HG03469 (cell line): ENCODE data around the gene GNG10.
"Not testable (repeated sequence)": the region's sequence is repeated elsewhere in the genome, so short reads cannot be mapped to it uniquely, and the experiment has no call there.

Experiments
- ATAC-seq: cut with Tn5 transposase; IDR thresholded peaks from one replicate; pipeline ENCODE4 v1.9.1; 2021; ENCODE audit warnings: mild to moderate bottlenecking, moderate library complexity, moderate number of reproducible peaks; ENCODE audit not compliant: unreplicated experiment

Gene GNG10

GRCh38 chr9:111649016-111649415 lies 12.4 kb upstream of the GNG10 start:
- no peak for ATAC-seq

- ATAC-seq, result no peak
These were observed 4.4 kb upstream of the GNG10 start for GRCh38 chr9:111657051-111657450.

DNA sequence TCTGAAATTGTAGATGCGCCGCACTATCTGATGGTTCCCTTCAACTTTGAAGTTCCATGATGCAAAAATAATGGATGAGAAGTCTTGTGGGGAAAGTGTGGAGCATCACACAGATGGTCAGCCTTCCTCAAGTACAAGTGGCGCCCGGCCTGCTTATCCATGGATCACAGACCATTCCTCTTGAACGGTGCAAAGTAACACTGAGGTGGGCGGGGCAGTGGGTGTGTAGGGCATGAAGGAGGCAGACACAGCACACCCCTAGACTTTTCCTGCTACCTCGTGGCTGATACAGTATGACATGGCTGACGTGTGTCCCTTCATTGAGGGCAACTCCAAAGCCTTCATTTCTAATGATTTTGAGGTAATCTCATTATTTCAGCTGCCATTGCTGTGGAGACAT lies 2.5 kb upstream of the GNG10 start:
- no peak for ATAC-seq

GRCh38 chr9:111659691-111660090 lies 1.7 kb upstream of the GNG10 start:
- no peak for ATAC-seq

DNA sequence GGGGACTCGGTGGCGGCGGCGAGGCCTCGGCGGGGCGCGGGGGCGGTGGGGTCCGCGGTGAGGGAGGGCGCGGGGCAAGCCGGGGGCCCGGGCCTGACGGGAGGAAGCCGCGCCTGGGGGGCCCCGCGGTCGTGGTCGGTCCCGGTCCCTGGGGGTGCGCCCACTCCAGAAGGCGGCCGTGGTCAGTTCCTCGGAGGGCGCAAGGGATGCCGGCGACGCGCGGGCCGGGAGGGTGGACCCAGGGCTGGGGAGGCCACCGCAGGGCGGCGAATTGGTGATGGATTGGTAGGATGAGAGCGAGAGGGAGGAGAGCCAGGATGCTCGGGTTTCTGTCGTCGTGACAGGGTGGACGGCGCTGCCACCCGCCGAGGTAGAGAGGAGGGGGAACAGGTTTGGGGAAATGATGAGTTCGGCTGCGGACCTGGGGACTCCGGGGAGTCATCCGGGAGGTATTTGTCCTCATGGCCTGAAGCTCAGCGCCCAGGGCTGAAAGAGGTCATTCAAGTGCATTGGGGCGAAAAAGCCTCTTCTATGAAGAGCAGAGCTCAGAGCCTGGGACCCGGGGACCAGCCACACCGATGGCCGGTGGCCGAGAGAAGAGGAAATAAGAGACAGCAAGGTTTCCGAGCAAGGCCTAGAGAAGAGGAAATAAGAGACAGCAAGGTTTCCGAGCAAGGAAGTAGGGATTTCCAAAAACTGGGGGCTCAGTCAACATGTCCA lies 557 bp downstream of the GNG10 start:
- peak; percentile 10 for ATAC-seq

DNA sequence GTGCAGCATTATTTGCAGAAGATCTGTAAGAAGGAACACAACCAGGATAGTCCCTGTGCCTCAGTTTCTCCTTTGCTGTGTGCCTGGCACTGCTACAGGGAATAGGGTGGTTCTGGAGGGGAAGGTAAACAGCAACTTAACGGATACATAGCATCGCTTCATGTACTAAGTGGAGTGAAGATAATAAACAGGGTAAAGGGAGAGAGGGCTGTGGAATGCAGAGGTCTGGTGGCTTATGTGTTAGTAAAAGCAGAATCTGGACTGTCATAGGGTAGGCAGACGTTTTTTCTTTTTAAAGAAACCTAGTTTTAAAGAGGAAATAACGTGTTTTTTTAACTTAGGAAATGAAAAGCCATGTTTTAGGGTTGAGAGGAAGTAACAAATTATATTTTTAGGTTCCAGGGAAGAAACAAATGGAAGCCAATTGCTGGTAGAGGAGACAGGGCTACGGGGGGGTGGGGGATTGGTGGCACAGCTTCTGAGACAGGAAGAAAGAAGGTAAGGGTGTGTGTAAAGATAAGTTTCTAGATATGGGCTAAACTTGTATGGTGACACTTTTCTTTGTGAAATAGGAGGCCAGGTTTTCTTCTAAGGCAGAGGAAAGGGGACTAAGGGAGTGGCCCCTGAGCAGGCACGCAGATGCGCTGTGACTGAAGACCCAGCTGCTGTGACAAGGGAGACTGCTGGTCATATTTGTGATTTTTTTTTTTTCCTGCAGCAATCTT lies 1.3 kb downstream of the GNG10 start:
- ATAC-seq, result no peak

DNA sequence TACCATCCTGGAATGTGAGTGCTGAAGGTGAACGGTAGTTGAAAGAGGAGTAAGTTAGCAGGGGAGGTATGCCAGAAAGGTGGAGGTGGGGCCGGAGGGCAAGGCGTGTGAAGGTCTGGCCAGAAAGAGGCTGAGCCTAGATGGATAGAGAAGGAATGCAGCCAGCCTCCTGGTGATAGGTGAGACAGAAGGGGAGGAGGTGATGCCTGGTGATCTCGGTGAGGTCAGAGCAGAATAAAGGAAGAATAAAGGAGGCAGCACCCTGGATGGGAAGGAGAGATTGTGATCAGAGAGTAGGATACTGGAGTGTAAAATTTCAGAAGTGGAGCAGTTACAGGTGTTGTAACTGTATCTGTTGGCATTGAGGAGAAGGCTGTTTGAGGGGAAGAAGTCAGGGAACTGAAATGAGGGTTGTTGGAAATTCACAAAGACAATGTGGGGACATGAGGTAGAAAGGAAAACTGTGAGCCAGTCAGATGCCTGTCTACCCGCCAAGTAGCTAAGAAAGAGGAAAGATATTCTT lies 2.0 kb downstream of the GNG10 start:
- ATAC-seq, result no peak

DNA sequence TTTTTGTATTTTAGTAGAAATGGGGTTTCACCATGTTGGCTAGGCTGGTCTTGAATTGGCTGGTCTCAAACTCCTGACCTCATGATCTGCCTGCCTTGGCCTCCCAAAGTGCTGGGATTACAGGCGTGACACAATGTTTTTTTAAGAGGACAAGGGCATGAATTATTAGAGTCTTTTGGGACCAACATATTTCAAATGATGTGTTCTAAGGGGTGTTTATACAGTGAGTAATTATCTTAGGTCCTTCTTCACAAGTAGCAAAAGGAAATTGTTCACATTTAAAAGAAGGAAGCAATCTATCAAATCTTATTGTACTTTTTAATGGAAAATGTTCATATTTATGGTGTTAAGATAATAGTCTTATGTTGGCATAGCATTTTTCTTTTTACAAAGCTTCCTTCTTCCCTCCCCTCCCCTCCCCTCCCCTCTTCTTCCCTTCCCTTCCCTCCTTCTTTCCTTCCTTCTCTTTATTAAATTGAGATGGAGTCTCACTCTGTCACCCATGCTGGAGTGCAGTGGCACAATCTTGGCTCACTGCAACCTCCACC lies 6.7 kb downstream of the GNG10 start:
- ATAC-seq, result no peak

- ATAC-seq, result not testable (repeated sequence)
These were observed 7.2 kb downstream of the GNG10 start for GRCh38 chr9:111668601-111669000.

GRCh38 chr9:111674319-111674718 lies 12.9 kb downstream of the GNG10 start:
- no peak for ATAC-seq

DNA sequence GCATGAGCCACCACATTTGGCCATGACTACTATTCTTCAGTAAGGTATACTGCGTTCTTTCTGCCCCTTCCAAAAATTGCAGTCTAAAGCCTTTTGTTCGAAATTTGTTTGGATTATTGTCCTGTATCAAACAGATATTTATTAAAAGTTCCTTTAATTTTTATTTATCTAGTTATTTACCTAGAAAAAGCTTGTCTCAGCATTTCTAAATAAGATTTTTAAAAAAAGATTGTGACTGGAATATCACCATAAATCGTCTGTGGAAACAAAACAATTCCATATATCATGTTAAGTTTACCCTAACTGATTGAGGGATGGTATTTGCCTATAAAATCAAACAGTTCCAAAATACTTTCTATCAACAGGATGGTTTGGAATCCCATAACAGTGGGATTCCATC lies 14.7 kb downstream of the GNG10 start:
- no peak for ATAC-seq

DNA sequence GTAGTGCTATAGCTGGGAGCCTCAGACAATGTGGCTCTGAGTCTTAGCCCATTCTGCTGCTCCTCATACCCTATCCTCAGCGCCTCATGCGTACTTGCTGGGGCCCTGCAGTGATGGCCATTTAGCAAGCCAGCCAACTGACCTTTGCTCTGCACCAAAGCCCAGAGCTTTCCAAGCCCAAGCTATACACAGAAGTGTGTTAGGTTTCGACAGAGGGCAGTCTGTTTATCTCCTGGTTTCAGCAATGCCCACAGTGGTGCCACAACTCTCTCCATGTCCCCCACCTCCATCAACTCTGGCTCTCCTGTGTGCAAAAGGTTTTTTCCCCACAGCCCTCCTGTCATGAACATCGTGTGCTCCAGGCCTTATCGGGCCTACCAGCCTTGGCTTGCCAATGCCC lies 16.9 kb downstream of the GNG10 start:
- ATAC-seq, result no peak

GRCh38 chr9:111679199-111679598 lies 17.8 kb downstream of the GNG10 start:
- no peak for ATAC-seq

- ATAC-seq, result no peak
These were observed 22.0 kb downstream of the GNG10 start for GRCh38 chr9:111683392-111683791.

- no peak for ATAC-seq
These were observed 30.4 kb downstream of the GNG10 start for GRCh38 chr9:111691672-111692329.

- ATAC-seq, result no peak
These were observed 35.4 kb downstream of the GNG10 start for GRCh38 chr9:111696796-111697195.

DNA sequence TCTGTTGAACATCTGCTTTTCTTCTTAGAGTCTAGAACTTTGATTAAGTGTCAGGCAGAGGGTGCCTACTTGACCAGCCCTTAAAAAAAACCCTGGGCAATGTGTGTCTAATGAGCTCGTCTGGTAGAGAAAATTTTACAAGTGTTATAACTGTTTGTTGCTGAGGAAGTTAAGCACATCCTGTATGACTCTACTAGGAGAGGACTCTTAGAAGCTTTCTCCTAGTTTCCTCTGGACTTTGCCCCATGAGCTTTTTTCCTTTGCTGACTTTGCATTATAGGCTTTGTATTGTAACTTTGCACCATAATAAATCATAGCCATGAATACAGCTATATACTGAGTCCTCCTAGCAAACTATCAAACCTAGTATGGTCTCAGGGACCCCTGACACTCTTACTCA lies 39.4 kb downstream of the GNG10 start:
- no peak for ATAC-seq

DNA sequence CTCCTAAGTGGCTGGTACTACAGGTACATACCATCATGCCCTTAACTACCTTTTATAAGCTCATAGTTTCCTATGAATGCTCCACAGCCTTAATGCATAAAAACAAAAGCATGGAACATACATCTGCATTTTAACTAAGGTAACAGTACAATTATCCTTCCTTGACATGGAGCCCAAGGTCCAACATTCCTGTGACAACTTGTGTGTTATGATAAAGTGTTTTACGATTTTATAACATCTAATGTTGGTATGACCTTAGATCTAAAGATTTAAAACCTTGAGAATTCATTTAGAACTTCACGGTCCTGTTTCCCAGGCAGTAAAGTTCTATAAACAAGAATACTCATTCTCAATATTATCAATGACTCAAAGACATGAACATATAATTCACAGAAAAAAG lies 43.1 kb downstream of the GNG10 start:
- ATAC-seq, result no peak

GRCh38 chr9:111711548-111711947 lies 50.1 kb downstream of the GNG10 start:
- ATAC-seq, result no peak

DNA sequence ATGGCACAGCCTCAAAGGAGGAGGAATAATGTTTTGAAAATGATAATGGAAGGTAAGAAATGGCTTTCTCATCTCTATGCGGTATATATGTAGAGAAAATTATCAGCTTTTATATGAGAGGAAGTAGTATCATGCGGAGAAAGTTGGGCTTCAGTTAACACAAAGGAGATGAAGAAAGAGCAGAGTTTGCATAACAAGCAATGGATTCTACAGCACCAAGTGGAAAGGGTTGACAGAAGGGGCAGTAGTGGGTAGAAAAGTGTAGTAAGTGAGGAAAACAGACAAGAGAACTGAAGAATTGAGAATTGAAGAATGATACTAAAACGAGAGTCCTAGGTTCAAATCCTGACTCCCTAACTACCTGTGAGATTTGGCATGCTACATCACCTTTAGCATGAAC lies 51.0 kb downstream of the GNG10 start:
- no peak for ATAC-seq

GRCh38 chr9:111715471-111715870 lies 54.1 kb downstream of the GNG10 start:
- ATAC-seq, result no peak

DNA sequence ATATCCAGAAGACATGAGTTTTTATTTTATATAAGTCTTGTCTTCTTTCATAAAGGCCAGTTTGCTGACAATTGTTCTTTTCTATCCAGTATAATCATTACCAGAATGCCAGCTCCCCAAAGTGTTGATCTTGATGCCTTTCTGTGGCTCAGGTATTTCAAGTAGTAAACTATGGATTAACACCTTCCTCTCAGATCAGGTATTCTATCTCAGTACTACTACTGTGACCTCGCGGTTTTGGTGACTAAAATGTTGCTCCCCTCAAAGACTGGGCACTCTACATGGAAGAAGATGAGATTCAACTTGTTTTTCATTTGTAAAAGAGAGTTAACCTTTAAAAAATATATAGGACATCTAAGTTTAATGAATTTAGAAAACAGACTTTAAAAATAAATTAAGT lies 58.1 kb downstream of the GNG10 start:
- no peak for ATAC-seq
